ENCODE results near the gene ERCC3. TPM values are rescaled to one million over a fixed set of nuclear protein-coding genes. Genes with fewer than 3 reads are reported as not detected.
A peak's percentile ranks its signal among the peaks of the same experiment; 100 is the strongest.
"Not testable (repeated sequence)": the region's sequence is repeated elsewhere in the genome, so short reads cannot be mapped to it uniquely, and the experiment has no call there.

ERCC3 gene
- total RNA-seq, 2 donors from 2014 or later, result 28.2 to 30.3 TPM

- no peak for DNase-seq (ENCODE audit: low spot score)
- intact Hi-C loops (cut with DNase I), result no loop called here
Observed at GRCh38 chr2:127231130-127231865, 62.6 kb downstream of the ERCC3 start.

GRCh38 chr2:127229555-127229954 lies 64.4 kb downstream of the ERCC3 start:
- DNase-seq (ENCODE audit: low spot score), result no peak
- intact Hi-C loops (cut with DNase I), result no loop called here

- intact Hi-C loops (cut with DNase I), result no loop called here
- DNase-seq (ENCODE audit: low spot score), result no peak
Observed at GRCh38 chr2:127228102-127228501, 65.8 kb downstream of the ERCC3 start.

- DNase-seq (ENCODE audit: low spot score); intact Hi-C loops (cut with DNase I): not testable (repeated sequence)
Observed at GRCh38 chr2:127227264-127227660, 66.7 kb downstream of the ERCC3 start.

GRCh38 chr2:127226520-127227263 lies 67.3 kb downstream of the ERCC3 start:
- DNase-seq (ENCODE audit: low spot score), result no peak
- intact Hi-C loops (cut with DNase I), result no loop called here

- DNase-seq (ENCODE audit: low spot score), result no peak
- intact Hi-C loops (cut with DNase I), result no loop called here
Observed at GRCh38 chr2:127226132-127226519, 67.8 kb downstream of the ERCC3 start.

- DNase-seq (ENCODE audit: low spot score), result no peak
- intact Hi-C loops (cut with DNase I), result no loop called here
Observed at GRCh38 chr2:127225186-127225960, 68.6 kb downstream of the ERCC3 start.

GRCh38 chr2:127224135-127224534 lies 69.8 kb downstream of the ERCC3 start:
- intact Hi-C loops (cut with DNase I); DNase-seq (ENCODE audit: low spot score): not testable (repeated sequence)

- intact Hi-C loops (cut with DNase I), result no loop called here
- no peak for DNase-seq (ENCODE audit: low spot score)
Observed at GRCh38 chr2:127220768-127221527, 73.0 kb downstream of the ERCC3 start.

GRCh38 chr2:127220102-127220767 lies 73.7 kb downstream of the ERCC3 start, which contains the start of gene CYP27C1:
TSS of gene CYP27C1 (minus strand) at chr2:127220299. CDS start at chr2:127220270, 29 bp downstream.
- DNase-seq (ENCODE audit: low spot score), result no peak
- intact Hi-C loops (cut with DNase I), result no loop called here

GRCh38 chr2:127219171-127220070 lies 74.5 kb downstream of the ERCC3 start:
- intact Hi-C loops (cut with DNase I), result no loop called here
- no peak for DNase-seq (ENCODE audit: low spot score)

- peak; percentile 81 for DNase-seq (ENCODE audit: low spot score)
- intact Hi-C loops (cut with DNase I), result no loop called here
Observed at GRCh38 chr2:127218812-127219170, 75.2 kb downstream of the ERCC3 start.

- intact Hi-C loops (cut with DNase I), result no loop called here
- DNase-seq (ENCODE audit: low spot score), result no peak
Observed at GRCh38 chr2:127217470-127218325, 76.2 kb downstream of the ERCC3 start.

GRCh38 chr2:127216593-127216992 lies 77.4 kb downstream of the ERCC3 start:
- DNase-seq (ENCODE audit: low spot score), result no peak
- intact Hi-C loops (cut with DNase I), result no loop called here

GRCh38 chr2:127216095-127216494 lies 77.8 kb downstream of the ERCC3 start:
- intact Hi-C loops (cut with DNase I), result no loop called here

GRCh38 chr2:127214201-127214600 lies 79.7 kb downstream of the ERCC3 start:
- intact Hi-C loops (cut with DNase I); DNase-seq (ENCODE audit: low spot score): not testable (repeated sequence)

More at GRCh38 chr2:127216095-127216494, 77.8 kb downstream of the ERCC3 start:
- DNase-seq (ENCODE audit: low spot score), result no peak

- intact Hi-C loops (cut with DNase I), result no loop called here
Observed at GRCh38 chr2:127208313-127208712, 85.6 kb downstream of the ERCC3 start.

More at GRCh38 chr2:127208313-127208712, 85.6 kb downstream of the ERCC3 start:
- no peak for DNase-seq (ENCODE audit: low spot score)

All from posterior vena cava (tissue), 2 donors.